ENCODE results near the gene OFD1. TPM values are rescaled to one million over a fixed set of nuclear protein-coding genes. Genes with fewer than 3 reads are reported as not detected.

Gene OFD1
- total RNA-seq, 1 donor from 2014 or later = 28.5 TPM

DNA sequence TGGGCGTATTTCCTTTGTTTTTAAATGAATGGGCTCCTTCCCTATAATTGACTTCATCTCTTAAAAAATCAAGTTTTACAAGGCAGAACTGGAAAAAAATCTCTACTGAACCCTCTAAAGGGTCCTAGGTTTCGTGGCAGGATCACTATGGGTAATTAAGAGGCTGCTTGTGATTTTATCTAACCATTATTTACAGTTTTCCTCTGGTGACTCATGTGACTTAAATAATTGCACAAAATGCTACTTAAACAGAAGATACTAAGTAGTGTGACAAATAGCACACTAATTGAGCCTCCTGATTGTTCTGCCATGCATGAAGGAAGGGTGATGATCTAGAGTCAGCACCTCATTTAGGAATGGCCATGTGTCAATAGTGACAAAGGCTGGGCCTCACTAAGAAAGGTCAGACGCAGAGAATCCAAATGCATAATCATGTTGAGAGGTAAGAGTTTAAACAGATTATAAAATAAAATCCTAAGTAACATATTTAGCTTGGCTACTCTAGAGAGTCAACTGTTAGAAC is 35.5 kb downstream of the OFD1 start:
- Mint-ChIP-seq H3K9me3 (ENCODE audit: unreplicated experiment) (peaks cover 7% of the 10 kb centered on the region), H3K4me1 (ENCODE audit: low read depth, unreplicated experiment) (peaks cover 19% of the 10 kb centered on the region), H3K4me3 (ENCODE audit: unreplicated experiment) (no peak overlapping the region), H3K27me3 (ENCODE audit: unreplicated experiment) (peaks cover 3% of the 10 kb centered on the region), H3K36me3 (ENCODE audit: unreplicated experiment) (no peaks in the 10 kb centered on the region), H3K27ac (ENCODE audit: unreplicated experiment) (peak overlapping the region; percentile 55)
- TF ChIP-seq, protein P1, sequence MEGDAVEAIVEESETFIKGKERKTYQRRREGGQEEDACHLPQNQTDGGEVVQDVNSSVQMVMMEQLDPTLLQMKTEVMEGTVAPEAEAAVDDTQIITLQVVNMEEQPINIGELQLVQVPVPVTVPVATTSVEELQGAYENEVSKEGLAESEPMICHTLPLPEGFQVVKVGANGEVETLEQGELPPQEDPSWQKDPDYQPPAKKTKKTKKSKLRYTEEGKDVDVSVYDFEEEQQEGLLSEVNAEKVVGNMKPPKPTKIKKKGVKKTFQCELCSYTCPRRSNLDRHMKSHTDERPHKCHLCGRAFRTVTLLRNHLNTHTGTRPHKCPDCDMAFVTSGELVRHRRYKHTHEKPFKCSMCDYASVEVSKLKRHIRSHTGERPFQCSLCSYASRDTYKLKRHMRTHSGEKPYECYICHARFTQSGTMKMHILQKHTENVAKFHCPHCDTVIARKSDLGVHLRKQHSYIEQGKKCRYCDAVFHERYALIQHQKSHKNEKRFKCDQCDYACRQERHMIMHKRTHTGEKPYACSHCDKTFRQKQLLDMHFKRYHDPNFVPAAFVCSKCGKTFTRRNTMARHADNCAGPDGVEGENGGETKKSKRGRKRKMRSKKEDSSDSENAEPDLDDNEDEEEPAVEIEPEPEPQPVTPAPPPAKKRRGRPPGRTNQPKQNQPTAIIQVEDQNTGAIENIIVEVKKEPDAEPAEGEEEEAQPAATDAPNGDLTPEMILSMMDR (IDR thresholded peaks at IDR 0.05; ENCODE audit: partially characterized antibody, unreplicated experiment) = no peak
- DNase-seq = no peak

DNA sequence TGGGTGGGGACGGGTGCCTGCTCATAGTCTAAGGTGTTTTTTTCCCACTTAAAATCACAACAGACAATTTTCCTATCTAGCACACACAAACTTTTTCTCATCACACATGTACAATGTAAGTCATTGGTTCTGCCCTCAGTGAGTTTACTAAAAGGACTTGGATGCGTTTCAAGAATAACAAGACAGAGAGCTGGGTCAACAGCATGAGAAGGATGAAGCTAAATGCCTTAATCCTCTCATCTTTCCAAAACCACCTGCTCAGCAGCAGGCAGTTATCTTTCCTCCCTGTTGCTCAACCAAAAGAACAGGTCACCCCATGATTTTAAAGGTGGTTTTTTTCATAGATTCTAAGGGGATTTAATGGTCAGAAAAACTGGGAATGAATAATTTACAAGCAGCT is 40.1 kb downstream of the OFD1 start:
- no peak for DNase-seq
- Mint-ChIP-seq H3K27me3 (ENCODE audit: unreplicated experiment) (no peaks in the 10 kb centered on the region), H3K4me3 (ENCODE audit: unreplicated experiment) (no peak overlapping the region), H3K4me1 (ENCODE audit: low read depth, unreplicated experiment) (peaks cover 6% of the 10 kb centered on the region), H3K9me3 (ENCODE audit: unreplicated experiment) (no peaks in the 10 kb centered on the region), H3K27ac (ENCODE audit: unreplicated experiment) (no peak overlapping the region), H3K36me3 (ENCODE audit: unreplicated experiment) (no peaks in the 10 kb centered on the region)
- TF ChIP-seq, protein P1 (IDR thresholded peaks at IDR 0.05; ENCODE audit: partially characterized antibody, unreplicated experiment) = no peak

DNA sequence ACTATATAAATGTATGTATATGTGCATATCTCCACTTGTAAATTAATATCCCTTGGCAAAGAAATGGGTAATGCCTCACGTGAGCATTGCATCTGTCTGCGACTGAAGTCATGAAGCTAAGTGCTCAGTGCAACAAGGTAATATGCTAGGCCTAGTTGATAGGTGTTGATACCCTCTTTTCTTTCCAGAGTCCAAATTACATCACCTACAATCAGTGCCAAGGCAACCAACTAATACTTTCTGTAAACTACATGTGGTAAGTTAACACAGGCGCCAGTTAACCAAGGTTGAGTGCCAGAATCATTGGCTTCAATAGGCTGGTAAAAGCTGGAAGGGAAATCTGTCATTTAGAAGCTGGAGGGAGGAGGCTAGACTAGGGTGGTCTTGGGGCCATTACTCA is 41.3 kb downstream of the OFD1 start:
- no peaks in the 10 kb centered on the region for H3K27me3 Mint-ChIP-seq (ENCODE audit: unreplicated experiment)
- H3K4me3 Mint-ChIP-seq (ENCODE audit: unreplicated experiment) = no peak overlapping the region
- no peaks in the 10 kb centered on the region for H3K9me3 Mint-ChIP-seq (ENCODE audit: unreplicated experiment)
- no peak overlapping the region for H3K27ac Mint-ChIP-seq (ENCODE audit: unreplicated experiment)
- peaks cover 4% of the 10 kb centered on the region for H3K4me1 Mint-ChIP-seq (ENCODE audit: low read depth, unreplicated experiment)
- H3K36me3 Mint-ChIP-seq (ENCODE audit: unreplicated experiment) = no peaks in the 10 kb centered on the region
- DNase-seq = no peak
- TF ChIP-seq, protein P1 (IDR thresholded peaks at IDR 0.05; ENCODE audit: partially characterized antibody, unreplicated experiment) = no peak

DNA sequence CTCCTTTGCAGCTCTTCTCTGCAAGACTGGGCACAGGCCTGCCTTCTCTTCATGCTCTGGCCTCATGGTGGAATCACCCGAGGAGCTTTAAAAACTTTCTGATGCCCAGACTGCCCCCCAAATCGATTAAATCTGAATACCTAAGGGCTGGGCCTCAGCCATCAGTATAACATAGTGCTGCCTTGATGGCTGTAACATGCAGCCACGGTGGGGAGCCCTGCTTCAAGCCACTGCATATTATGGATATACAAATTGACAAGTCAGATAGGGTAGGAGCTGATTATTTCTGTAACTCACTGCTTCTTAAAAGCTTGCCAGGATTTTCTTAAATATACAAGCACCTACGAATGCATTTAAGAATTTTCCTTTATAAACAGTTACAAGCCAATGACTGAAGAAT is 41.8 kb downstream of the OFD1 start:
- Mint-ChIP-seq H3K27me3 (ENCODE audit: unreplicated experiment) (no peaks in the 10 kb centered on the region), H3K36me3 (ENCODE audit: unreplicated experiment) (no peaks in the 10 kb centered on the region), H3K27ac (ENCODE audit: unreplicated experiment) (no peak overlapping the region), H3K4me1 (ENCODE audit: low read depth, unreplicated experiment) (peaks cover 4% of the 10 kb centered on the region), H3K4me3 (ENCODE audit: unreplicated experiment) (no peak overlapping the region), H3K9me3 (ENCODE audit: unreplicated experiment) (no peaks in the 10 kb centered on the region)
- TF ChIP-seq, protein P1 (IDR thresholded peaks at IDR 0.05; ENCODE audit: partially characterized antibody, unreplicated experiment) = no peak
- no peak for DNase-seq

DNA sequence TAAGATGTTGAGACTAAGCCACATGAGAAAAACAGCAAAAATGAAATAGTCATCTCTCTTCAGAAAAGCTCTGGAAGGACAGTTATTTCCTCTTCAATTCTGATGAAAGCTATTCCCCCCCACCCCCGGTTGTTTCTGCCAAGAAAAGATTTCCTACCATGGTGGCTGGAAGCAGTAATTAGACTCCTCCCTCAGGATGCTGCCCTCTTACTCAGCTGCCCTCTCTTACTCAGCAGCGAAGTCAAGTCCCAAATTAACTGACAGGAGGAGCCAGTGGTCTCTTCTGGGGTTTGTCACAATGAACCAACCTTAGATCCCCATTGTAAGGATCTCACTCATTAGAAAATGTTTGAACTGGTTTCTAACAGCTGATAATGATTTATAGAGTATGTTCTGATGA is 44.4 kb downstream of the OFD1 start:
- H3K27me3 Mint-ChIP-seq (ENCODE audit: unreplicated experiment) = no peaks in the 10 kb centered on the region
- TF ChIP-seq, protein P1 (IDR thresholded peaks at IDR 0.05; ENCODE audit: partially characterized antibody, unreplicated experiment) = no peak
- no peak for DNase-seq

More for the DNA sequence above, 44.4 kb downstream of the OFD1 start:
- Mint-ChIP-seq H3K4me3 (ENCODE audit: unreplicated experiment) (peak overlapping the region; percentile 55), H3K9me3 (ENCODE audit: unreplicated experiment) (no peaks in the 10 kb centered on the region), H3K36me3 (ENCODE audit: unreplicated experiment) (no peaks in the 10 kb centered on the region), H3K4me1 (ENCODE audit: low read depth, unreplicated experiment) (peaks cover 9% of the 10 kb centered on the region), H3K27ac (ENCODE audit: unreplicated experiment) (peak overlapping the region; percentile 48)
